Activated B cell treated with CpG ODN at 0.5 μM for 24 hours (primary cell): ENCODE measurements around the gene ATP11C. TPM values are rescaled to one million over a fixed set of nuclear protein-coding genes. Genes with fewer than 3 reads are reported as not detected.
"Not testable (repeated sequence)": the region's sequence is repeated elsewhere in the genome, so short reads cannot be mapped to it uniquely, and the experiment has no call there.

Experiments
- ATAC-seq: fragments of 200-7000 bp; cut with Tn5 transposase; one replicate; pipeline ENCODE4 v1.10.0; 2021; ENCODE audit warnings: low read depth, mild to moderate bottlenecking, moderate library complexity
- CTCF ChIA-PET: fragments of 350-600 bp; sonication (Branson Sonifier 250); formaldehyde crosslinking; loops from one replicate; lab custom pipeline; 2021; ENCODE audit warnings: antibody characterized with exemption; lab: Charles Lee
- POLR2A ChIA-PET: fragments of 350-600 bp; sonication (Branson Sonifier 250); formaldehyde crosslinking; loops from one replicate; lab custom pipeline; 2021; ENCODE audit warnings: antibody characterized with exemption; lab: Charles Lee
- DNase-seq: peaks from one replicate; pipeline ENCODE4 v3.0.0; 2022
- H3K27ac Mint-ChIP-seq: one replicate; pipeline ENCODE4 v1.8.0; 2020; ENCODE audit warnings: mixed read lengths
- H3K27me3 Mint-ChIP-seq: one replicate; pipeline ENCODE4 v1.8.0; 2021; ENCODE audit warnings: mixed read lengths
- H3K36me3 Mint-ChIP-seq: one replicate; pipeline ENCODE4 v1.8.0; 2021; ENCODE audit warnings: low read depth, mixed read lengths
- H3K4me1 Mint-ChIP-seq: one replicate; pipeline ENCODE4 v1.8.0; 2021; ENCODE audit warnings: mixed read lengths
- H3K4me3 Mint-ChIP-seq: one replicate; pipeline ENCODE4 v1.8.0; 2020; ENCODE audit warnings: mild to moderate bottlenecking, mixed read lengths
- H3K9me3 Mint-ChIP-seq: one replicate; pipeline ENCODE4 v1.8.0; 2020; ENCODE audit warnings: mixed read lengths
- CTCF ChIP-seq: fragments of 200-600 bp; IDR thresholded peaks from one replicate; pipeline ENCODE4 v1.8.0; 2022; ENCODE audit warnings: antibody characterized with exemption, mild to moderate bottlenecking
- intact Hi-C: fragments of 100-400 bp; cut with micrococcal nuclease; formaldehyde crosslinking; loops from one replicate; pipeline ENCODE4 v1.15.1; 2024
- total RNA-seq: library from RNA; stranded (reverse); gene quantifications from 2 replicates; pipeline ENCODE4 v1.2.3, GENCODE V29; 2022

The ATP11C gene
- total RNA-seq, 1 donor from 2014 or later, result 19.7 TPM

- intact Hi-C loops, result no loop called here
- Mint-ChIP-seq H3K36me3 (no peaks in the 10 kb centered on the region), H3K4me3 (no peak overlapping the region), H3K9me3 (peaks cover 4% of the 10 kb centered on the region), H3K27ac (no peak overlapping the region), H3K4me1 (no peaks in the 10 kb centered on the region), H3K27me3 (no peaks in the 10 kb centered on the region)
- TF ChIP-seq CTCF, result no peak
- ChIA-PET CTCF (no interaction called here), POLR2A (no interaction called here)
- DNase-seq (no peak), ATAC-seq (no peak)
These were observed 230.2 kb downstream of the ATP11C start for GRCh38 chrX:139702658-139703057.

DNA sequence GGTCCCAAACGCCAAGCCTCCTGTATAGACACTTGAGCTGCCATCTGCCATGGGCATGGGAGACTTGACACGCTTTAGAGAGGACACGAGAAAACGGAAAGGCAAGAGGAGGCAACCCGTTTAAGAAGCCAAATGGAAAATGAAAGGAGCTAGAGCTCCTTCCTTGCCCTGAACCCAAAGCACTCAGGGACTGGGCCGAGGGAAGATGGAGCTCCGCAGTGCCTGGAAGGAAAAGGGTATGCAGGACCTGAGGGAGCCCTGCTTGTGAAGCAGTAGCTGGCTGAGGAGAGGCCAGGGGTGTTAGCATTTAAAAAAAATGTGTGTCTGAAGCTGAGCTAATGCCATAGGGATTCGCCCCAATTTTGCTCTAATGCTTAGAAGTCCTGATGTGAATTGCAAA, 239.9 kb downstream of the ATP11C start:
- Mint-ChIP-seq H3K36me3 (no peaks in the 10 kb centered on the region), H3K4me1 (peaks cover 7% of the 10 kb centered on the region), H3K4me3 (peak overlapping the region; percentile 38), H3K27me3 (peaks cover 8% of the 10 kb centered on the region), H3K9me3 (no peaks in the 10 kb centered on the region), H3K27ac (no peak overlapping the region)
- no peak for ATAC-seq
- ChIA-PET POLR2A (no interaction called here), CTCF (no interaction called here)
- no peak for DNase-seq
- no peak for TF ChIP-seq CTCF
- intact Hi-C loops, result no loop called here

GRCh38 chrX:139692506-139692849, 240.4 kb downstream of the ATP11C start:
- no peak for DNase-seq
- ChIA-PET POLR2A (no interaction called here), CTCF (no interaction called here)
- intact Hi-C loops, result no loop called here
- no peaks in the 10 kb centered on the region for H3K9me3 Mint-ChIP-seq
- no peak for TF ChIP-seq CTCF
- peaks cover 8% of the 10 kb centered on the region for H3K27me3 Mint-ChIP-seq
- H3K4me1 Mint-ChIP-seq, result peaks cover 7% of the 10 kb centered on the region
- H3K36me3 Mint-ChIP-seq, result no peaks in the 10 kb centered on the region
- H3K27ac Mint-ChIP-seq, result no peak overlapping the region
- ATAC-seq, result no peak
- peak overlapping the region; percentile 38 for H3K4me3 Mint-ChIP-seq

- ChIA-PET POLR2A (no interaction called here), CTCF (no interaction called here)
- H3K4me3 Mint-ChIP-seq, result no peak overlapping the region
- H3K9me3 Mint-ChIP-seq, result no peaks in the 10 kb centered on the region
- TF ChIP-seq CTCF, result no peak
- H3K4me1 Mint-ChIP-seq, result peaks cover 7% of the 10 kb centered on the region
- no peaks in the 10 kb centered on the region for H3K36me3 Mint-ChIP-seq
- H3K27me3 Mint-ChIP-seq, result peaks cover 8% of the 10 kb centered on the region
- ATAC-seq, result no peak
- no peak for DNase-seq
- intact Hi-C loops, result no loop called here
- no peak overlapping the region for H3K27ac Mint-ChIP-seq
These were observed 240.9 kb downstream of the ATP11C start for GRCh38 chrX:139691843-139692505.

DNA sequence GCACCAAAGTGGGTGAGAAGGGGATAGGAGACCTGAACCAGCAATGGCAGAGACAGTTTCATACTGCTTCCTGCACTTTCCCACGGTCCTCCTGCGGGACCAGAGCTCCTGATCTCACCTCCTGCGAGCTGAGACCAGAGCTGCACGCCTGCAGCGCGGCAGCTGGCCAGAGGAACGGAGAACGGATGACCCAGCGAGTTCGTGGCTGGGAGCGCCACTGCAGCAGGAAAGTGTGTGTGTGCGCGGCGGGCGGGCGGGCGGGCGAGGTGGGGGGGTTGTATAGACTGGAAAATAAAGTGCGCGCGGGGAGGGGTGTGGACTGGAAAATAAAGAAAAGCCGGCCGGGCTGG, 241.4 kb downstream of the ATP11C start:
- ChIA-PET CTCF (no interaction called here), POLR2A (no interaction called here)
- DNase-seq (no peak), ATAC-seq (no peak)
- no peak overlapping the region for H3K27ac Mint-ChIP-seq
- H3K27me3 Mint-ChIP-seq, result peaks cover 8% of the 10 kb centered on the region
- no peak for TF ChIP-seq CTCF
- H3K4me3 Mint-ChIP-seq, result peak overlapping the region; percentile 38
- H3K9me3 Mint-ChIP-seq, result no peaks in the 10 kb centered on the region
- intact Hi-C loops, result no loop called here
- peaks cover 7% of the 10 kb centered on the region for H3K4me1 Mint-ChIP-seq
- H3K36me3 Mint-ChIP-seq, result no peaks in the 10 kb centered on the region

DNA sequence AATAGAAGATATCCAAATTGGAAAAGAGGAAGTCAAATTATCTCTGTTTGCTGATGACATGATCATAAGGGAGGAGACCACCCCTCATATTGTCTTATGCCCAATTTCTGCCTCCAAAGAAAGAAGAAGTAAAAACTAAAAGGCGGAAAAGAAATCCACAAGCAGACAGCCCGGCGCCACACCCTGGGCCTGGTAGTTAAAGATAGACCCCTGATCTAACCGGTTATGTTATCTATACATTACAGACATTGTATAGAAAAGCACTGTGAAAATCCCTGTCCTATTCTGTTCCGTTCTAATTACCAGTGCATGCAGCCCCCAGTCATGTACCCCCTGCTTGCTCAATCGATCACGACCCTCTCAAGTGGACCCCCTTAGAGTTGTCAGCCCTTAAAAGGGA, 247.7 kb downstream of the ATP11C start:
- H3K27me3 Mint-ChIP-seq, H3K36me3 Mint-ChIP-seq, intact Hi-C loops, ATAC-seq, CTCF ChIA-PET, H3K9me3 Mint-ChIP-seq, DNase-seq, H3K27ac Mint-ChIP-seq, POLR2A ChIA-PET, H3K4me1 Mint-ChIP-seq, H3K4me3 Mint-ChIP-seq: not testable (repeated sequence)
